Activated CD8-positive, alpha-beta memory T cell treated with anti-CD3 and anti-CD28 coated beads for 4 hours (primary cell): ENCODE measurements around the gene EFCAB9.
A peak's percentile ranks its signal among the peaks of the same experiment; 100 is the strongest.
"Not testable (repeated sequence)": the region's sequence is repeated elsewhere in the genome, so short reads cannot be mapped to it uniquely, and the experiment has no call there.

Experiments used
- DNase-seq, 2 donors: peaks; one replicate each; pipeline ENCODE4 v3.0.0-alpha.2; 2020; ENCODE audit warnings: low read depth in 2 of 2

The EFCAB9 gene

DNA sequence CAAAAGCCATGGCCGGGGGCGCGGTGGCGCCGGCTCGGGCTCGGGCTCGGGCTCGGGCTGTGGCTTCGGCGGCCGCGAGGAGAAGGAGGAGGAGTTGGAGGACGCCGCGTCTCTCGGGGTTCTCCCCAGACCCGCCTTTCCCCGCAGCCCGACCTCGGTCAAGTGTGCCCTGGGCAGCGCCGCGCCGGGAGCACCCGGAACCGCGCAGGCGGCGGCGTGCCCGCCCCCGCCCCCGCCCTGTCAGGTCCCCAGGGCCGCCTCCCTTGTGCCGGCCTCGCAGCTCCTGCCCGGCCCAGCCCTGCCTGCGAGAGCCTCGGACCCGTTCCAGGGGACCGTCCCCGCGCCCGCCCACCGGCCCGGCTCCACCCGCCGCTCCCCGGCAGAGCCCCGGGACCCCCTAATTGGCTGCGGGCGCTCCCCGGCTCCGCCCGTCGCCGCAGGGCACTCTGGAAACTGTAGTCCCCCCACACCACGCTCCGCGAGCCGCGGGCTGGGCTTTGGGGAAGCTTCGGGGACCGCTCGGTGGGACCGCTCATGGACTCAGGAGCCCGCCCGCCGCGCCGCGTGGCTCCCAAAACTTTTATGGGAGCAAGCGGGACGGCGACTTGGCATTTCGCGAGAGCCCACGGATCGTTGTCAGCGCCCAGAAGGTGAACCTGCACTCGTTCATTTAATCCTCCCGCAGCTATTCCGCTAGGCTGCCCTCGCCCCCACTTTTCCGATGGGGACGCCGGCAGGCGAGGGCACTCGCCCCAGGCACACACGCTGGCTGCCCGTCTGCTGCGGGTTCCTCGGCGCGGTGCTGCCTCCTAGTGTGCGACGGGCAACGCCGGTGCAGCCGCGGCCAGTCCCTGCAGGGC lies 5.7 kb upstream of the EFCAB9 start, which contains the start of gene STK10:
TSS of gene STK10 (minus strand) at position 192 of the 860 bp plus-strand sequence. CDS start at position 10, 182 bp downstream.
- DNase-seq: peak; percentile 82 to 85

DNA sequence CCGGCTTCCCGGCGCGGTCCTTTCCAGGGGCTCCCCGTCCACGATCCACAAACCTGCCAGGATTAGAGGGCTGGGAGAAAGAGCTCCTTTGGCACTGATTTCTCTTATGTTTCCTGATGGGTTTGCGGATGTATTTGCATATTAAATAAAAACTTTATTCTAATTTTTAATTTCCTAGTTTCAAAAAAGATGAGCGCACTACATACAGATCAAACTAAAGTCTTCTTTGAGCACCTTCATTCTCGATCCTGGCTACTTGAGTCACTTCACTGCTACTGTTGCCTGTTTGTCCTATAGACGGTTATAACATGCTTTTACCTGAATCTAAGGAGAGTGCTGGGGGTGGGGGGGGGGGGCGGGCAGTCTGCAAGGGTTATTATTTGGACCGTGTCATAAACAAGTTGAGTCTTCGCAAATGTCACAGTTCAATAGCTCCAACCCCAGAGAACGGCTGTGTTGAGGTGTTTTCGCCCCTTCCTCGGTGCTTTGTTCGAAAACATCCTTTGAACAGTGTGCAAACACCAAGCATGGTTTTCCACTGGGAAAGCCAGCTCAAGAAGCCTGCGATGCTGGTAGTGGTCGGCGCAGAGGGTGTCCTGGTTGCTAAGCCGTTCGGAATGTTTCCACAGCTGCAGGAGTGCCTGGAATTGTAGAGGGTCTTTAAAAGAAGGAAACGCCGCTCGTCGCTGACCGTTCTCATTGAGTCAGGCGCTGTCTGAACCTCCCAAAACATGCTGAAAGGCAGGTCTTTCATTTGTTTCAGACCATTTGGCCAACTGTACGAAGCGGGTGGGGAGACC lies 4.9 kb upstream of the EFCAB9 start:
- no peak for DNase-seq

DNA sequence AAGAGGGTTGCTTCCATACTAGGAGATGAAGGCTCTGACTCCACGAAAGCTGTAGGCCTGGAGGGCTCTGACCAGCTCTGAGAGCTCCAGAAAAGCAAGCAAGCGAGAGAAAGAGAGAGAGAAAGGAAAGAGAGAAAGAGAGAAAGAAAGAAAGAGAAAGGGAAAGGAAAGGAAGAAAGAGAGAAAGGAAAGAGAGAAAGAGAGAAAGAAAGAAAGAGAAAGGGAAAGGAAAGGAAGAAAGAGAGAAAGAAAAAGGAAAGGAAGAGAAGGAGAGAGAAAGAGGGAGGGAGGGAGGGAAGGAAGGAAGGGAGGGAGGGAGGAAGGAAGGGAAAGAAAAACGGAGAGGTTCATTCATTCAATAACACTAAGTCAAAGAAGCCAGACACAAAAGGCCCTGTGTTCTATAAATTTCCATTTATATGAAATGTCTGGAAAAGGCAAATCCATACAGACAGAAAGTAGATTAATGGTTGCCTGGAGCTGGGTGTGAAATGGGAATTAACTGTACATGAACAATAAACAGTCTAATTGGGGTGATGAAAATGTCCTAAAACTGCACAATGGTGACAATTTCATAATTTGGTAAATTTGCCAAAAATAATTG lies 4.2 kb upstream of the EFCAB9 start:
- DNase-seq: no peak

DNA sequence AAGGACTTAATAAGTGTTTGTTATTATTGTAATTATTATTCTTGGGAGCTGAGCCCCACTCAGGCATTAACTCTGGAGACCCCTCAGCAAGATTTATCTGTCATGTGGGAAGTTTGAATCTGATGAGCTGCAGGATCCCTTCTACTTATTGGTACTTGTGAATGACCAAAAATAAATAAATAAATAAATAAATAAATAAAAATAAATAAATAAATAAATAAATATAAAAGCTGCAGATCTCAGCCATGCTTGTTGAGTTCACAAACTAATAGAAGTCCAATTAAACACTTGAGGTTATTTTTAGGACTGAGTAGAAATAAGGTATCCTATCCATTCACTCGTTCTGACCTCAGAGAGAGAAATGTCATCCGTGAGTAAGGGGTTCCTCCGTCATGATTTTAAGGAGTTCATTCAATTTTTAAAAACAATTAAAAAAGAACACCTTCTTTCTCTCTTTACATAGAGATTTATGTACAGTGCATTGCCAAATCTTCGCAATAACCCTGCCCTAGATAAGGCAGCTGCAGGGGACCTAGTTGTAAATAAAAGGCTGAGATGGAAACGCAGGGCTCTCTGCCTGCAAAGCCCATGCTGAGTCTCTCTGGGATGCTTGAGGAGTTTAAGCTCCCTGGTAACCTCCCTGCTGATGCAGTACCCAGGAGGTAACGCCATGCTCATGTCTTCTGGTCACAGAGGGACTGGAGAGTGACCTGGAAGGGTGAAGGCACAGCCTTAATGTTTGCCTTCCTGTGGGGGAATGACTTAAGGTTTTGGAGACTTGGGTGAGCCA lies 1.2 kb downstream of the EFCAB9 start:
- no peak for DNase-seq

DNA sequence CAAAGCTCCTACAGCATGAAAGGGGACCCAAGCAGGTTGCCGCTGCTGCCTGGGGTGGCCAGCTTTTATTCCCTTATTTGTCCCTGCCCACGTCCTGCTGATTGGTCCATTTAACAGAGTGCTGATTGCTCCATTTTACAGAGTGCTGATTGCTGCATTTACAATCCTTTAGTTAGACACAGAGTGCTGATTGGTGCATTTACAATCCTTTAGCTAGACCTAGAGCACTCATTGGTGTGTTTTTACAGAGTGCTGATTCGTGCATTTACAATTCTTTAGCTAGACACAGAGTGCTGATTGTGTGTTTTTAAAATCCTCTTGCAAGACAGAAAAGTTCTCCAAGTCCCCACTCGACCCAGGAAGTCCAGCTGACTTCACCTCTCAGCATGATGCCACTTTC lies 3.8 kb downstream of the EFCAB9 start:
- DNase-seq: not testable (repeated sequence)

DNA sequence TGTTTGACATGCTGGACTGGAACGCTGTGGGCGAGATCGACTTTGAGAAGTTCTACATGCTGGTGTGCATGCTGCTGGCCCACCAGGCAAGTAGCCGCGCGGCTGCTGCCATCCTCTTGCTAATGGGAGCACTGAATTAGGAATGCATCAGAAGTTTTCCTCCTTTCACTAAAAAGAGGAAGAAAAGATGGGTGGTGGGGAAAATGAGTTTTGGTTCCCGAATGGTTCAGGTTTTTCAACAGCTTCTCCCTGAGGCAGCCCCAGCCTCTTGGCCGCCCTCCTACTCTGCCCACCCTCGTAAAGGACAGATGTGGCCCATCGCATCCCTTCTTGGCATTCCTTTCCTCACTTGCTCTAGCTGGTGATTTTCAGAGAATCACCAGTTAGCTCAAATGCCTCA lies 5.5 kb downstream of the EFCAB9 start:
- no peak for DNase-seq

DNA sequence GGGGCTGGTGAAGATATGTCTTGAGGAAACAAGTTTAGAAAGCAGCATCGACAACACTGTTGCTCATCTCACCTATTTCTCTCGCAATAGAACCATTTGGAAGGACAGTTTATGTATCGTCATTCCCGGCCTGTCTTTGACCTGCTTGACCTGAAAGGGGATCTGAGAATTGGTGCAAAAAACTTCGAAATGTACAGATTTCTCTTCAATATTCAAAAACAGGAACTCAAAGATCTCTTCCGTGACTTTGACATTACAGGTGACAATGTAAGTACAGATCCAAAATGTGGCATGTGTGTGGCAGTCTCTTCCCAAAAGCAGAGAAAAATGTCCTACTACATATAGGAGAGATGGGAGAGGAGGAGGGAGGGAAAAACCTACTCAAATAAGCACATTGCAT lies 6.5 kb downstream of the EFCAB9 start:
- no peak for DNase-seq

DNA sequence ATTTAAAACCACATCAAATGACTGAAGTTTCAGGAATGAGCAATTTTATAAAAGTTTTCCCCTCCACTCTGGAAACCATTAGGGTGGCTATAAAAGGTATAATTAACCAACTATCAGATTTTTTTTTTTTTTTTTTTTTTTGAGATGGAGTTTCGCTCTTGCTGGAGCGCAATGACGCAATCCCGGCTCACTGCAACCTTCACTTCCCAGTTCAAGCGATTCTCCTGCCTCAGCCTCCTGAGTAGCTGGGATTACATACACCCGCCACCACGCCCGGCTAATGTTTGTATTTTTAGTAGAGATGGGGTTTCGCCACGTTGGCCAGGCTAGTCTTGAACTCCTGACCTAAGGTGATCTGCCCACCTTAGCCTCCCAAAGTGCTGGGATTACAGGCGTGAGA lies 12.0 kb downstream of the EFCAB9 start:
- DNase-seq: not testable (repeated sequence)

DNA sequence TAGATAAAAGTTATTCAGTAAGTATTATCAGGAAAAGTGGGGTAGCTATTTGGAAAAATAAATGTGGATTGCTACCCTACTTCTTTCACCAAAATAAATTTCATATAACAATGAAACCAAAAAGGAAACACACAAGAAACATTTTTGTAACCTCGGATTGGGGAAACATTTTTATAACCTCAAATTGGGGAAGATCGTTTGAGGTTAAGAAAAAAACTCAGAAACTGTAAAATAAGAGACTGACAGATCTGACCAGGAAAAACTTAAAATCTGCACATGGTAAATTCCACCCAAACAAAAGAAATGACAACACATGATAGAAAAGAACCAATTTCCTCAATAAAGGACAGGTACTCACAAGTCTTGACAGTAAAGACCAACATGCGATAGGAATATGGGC lies 13.5 kb downstream of the EFCAB9 start:
- DNase-seq: no peak

DNA sequence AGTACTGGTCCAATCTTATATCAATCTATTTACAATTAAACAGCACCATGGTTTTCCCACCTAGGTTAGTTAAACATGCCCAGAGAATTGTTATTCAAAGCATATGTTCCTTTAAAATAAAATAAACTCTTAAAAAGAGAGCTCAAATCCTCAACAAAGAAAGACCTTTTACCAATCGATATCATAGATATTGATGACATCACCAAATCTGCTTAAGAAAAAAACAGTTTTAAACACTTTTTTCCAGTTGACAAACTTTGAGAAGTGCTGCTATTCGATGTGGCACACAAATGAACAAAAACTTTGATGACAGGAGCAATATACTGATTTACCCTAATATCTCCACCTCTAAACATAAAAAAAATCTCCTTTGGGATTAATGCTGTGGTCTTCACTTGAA lies 15.7 kb downstream of the EFCAB9 start:
- DNase-seq: no peak

DNA sequence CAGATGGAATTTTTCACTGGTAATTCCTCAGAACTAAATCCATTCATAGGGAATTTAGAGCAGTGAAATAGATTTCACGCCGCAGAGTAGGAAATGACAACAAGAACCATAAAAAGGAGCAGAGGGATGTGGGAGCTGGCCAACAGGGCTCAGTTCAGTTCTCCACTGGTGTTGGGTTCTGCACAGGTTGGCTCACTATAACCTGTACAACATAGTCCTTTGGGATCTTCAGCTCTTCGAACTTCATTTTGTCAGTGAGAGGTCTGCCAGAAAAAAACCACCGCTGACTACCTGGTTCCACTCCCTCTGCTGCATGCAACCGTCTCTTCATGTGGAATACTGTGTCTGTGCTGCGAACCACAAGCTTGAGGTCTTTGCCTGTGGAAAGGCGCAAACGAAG lies 17.7 kb downstream of the EFCAB9 start:
- no peak for DNase-seq

DNA sequence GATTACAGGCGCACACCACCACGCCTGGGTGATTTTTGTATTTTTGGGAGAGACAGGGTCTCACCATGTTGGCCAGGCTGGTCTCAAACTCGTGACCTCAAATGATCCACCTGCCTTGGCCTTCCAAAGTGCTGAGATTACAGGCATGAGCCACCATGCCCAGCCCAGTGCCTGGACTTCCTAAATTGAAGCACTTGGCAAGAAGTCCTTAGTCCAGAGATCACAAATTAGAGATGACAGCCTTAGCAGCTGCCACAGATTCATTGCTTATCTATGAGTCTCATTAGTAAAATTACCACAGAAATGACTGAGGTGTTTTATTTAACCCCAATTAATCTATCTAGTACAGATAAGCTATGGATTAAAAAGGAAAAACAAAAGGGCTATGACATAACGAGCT lies 19.2 kb downstream of the EFCAB9 start:
- no peak for DNase-seq

DNA sequence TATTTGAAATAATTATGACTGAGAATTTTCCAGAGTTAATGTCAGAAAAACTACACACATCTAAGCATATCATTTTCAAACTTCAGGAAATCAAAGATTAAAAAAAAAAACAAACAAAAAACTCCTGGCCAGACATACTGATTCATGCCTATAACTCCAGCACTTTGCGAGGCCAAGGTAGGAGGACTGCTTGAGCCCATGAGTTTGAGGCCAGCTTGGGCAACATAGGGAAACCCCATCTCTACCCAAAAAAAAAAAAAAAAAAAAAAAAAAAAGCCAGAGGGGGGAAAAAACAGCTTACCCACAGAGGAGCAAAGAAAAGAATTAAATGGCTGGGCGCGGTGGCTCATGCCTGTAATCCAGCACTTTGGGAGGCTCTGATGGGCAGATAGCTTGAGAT lies 22.4 kb downstream of the EFCAB9 start:
- no peak for DNase-seq

DNA sequence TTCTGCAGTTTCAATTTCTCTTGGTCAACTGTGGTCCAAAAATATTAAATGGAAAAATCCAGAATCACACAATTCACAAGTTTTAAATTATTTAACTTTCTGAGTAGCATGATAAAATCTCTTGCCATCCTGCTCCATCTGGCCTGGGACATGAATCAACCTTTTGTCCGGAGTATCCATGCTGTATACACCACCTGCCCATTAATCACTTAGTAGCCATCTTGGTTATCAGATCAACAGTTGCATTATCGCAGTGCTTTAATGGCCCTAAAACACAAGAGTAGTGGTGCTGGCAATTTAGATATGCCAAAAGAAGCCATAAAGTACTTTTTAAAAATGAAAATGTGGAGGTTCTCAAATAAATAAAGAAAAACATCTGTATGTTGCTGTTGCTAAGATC lies 25.3 kb downstream of the EFCAB9 start:
- DNase-seq: no peak

DNA sequence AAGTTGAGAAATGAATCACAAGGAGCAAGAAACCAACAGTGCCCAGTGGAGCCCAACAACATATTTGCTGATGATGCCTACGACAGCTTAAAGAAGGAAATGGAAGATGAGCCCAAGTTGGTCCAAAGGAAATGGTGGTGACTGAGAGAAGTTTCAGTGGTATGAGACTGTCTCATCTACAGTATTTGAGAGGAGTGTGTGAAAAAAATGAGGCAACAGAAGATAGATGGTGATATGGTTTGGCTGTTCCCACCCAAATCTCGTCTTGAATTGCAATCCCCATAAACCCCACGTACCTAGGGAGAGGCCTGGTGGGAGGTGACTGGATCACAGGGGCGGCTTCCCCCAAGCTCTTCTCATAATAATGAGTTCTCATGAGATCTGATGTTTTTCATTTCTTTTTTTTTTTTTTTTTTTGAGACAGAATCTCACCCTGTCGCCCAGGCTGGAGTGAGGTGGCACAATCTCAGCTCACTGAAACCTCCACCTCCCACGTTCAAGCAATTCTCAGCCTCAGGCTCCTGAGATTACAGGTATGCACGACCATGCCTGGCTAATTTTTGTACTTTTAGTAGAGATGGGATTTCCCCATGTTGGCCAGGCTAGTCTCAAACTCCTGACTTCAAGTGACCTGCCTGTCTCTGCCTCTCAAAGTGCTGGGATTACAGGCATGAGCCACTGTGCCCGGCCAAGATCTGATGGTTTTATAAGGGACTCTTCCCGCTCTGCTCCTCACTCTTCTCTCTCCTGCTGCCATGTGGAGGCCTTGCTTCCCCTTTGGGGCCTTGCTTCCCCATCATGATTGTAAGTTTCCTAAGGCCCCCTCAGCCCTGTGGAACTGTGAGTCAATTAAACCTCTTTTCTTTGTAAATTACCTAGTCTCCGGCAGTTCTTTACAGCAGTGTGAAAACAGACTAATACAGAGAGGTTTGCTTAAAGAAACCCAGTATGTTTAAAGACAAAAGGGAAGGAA lies 30.2 kb downstream of the EFCAB9 start:
- DNase-seq: no peak

DNA sequence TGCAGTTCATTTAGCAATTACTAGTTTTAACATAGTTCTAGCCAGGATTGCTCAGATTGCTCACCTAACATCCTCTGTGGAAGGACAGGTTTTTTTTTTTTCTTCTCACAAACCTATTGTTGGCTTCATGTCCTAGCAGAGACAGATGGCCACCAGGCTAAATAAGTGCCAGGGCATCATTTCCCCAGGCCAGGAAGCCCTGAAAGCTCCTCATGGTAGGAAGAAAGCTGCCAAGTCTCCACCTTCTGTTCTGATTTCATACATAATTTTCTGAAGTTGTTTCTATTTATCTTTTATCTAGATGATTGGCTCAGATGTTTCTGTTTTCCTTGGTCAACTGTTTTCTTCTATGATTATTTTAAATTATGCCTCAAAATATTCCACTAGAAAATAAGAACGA lies 31.0 kb downstream of the EFCAB9 start:
- DNase-seq: no peak

DNA sequence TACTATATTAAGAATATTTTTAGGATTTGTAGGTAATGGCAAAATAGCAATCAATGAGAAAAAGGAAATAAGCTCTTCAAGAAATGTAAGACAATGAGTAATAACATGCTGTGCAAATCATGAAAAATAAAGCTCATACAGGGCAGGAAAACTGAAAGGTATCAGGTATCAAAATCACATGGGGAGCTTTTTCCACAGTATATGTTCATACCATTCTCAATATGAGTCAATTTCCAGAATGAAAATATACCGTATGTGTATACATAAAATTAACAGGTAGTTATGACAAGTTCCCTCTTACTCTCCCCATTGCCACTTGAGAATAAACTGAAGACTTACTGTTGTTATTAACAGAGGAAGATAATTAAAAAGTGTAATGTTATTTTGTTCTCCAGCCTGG lies 35.9 kb downstream of the EFCAB9 start:
- DNase-seq: no peak

DNA sequence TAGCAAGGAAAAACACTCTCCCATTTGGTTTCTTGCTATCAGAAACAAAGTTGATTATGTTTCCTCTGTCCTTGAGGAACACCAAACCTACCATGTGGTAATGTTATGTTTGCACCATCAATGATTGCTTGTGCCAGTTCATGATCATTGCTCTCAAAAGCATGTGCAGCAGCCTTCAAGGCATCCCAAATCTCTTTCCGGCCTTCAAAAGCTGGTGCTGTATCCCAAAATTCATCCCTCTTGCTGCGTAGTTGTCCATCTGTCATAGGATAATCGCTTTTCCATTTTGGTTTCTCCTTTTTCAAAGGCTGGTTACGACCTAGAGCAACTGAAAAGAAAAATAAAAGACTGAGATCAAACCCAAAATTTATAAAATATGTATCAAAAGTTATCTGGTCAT lies 40.1 kb downstream of the EFCAB9 start:
- no peak for DNase-seq

DNA sequence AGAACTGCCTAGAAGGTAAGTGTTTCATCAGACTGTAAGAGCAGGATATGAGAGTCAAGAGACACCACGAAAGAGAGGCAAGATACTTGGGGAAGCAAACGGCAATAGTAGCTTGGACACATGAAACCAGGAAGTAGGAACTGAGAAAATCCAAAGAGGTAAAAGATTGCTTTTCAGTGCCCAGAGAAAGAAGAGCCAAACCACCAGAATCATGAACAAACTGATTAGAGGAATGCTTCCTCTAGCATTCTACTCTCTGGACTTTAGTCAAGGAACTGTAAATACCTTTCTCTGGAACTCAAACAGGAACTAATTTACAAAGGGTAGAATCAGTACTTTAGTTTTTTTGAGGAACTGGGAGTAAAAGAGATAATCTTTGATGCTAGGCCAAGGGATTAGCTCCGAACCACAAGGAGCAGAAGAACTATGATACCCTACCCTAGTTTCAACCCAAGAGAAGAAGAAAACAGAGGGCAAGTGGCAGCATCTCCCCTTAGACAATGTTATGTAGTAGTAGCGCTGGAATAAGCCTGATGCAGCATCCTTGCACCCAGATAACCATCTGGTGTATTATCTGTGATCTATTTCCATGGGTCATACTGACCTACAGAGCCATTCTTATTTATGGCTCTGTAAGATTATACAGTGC lies 41.3 kb downstream of the EFCAB9 start:
- no peak for DNase-seq
